ENCODE data around the gene MAN1B1. TPM values are rescaled to one million over a fixed set of nuclear protein-coding genes. Genes with fewer than 3 reads are reported as not detected.
"Not testable (repeated sequence)": the region's sequence is repeated elsewhere in the genome, so short reads cannot be mapped to it uniquely, and the experiment has no call there.

Gene MAN1B1
- total and polyA plus RNA-seq, 4 donors = 19.9 to 31.8 (median 26.5) TPM

- no peak overlapping the region for H3K9ac ChIP-seq (ENCODE audit: low read depth in 1 of 2, low read length in 2 of 2)
Observed at GRCh38 chr9:137123468-137123837, 36.7 kb downstream of the MAN1B1 start.

GRCh38 chr9:137123952-137124462 is 37.2 kb downstream of the MAN1B1 start:
- H3K4me1 ChIP-seq (ENCODE audit: control insufficient read depth in 4 of 4, insufficient read depth in 4 of 4, low read length in 3 of 4) = peaks cover 0 to 21% (median 13%) of the 10 kb centered on the region in 4 donors
- H3K4me3 ChIP-seq (ENCODE audit: low read depth in 1 of 3, low read length in 3 of 3); H3K9ac ChIP-seq (ENCODE audit: low read depth in 1 of 2, low read length in 2 of 2); H3K36me3 ChIP-seq (ENCODE audit: control insufficient read depth in 4 of 4, insufficient read depth in 3 of 4, low read depth in 1 of 4, low read length in 3 of 4); H3K27me3 ChIP-seq (ENCODE audit: control insufficient read depth in 4 of 4, insufficient read depth in 4 of 4, low read length in 3 of 4); H3K27ac ChIP-seq (ENCODE audit: low read depth in 1 of 2, low read length in 2 of 2); DNase-seq (ENCODE audit: low spot score); H3K9me3 ChIP-seq (ENCODE audit: control insufficient read depth in 4 of 4, low read length in 3 of 4): not testable (repeated sequence)
- WGBS = 90% methylated on average over 5 of the region's 5 CpGs

More at GRCh38 chr9:137123468-137123837, 36.7 kb downstream of the MAN1B1 start:
- Histone ChIP-seq H3K9me3 (ENCODE audit: control insufficient read depth in 4 of 4, low read length in 3 of 4) (no peaks in the 10 kb centered on the region), H3K27me3 (ENCODE audit: control insufficient read depth in 4 of 4, insufficient read depth in 4 of 4, low read length in 3 of 4) (no peaks in the 10 kb centered on the region), H3K4me1 (ENCODE audit: control insufficient read depth in 4 of 4, insufficient read depth in 4 of 4, low read length in 3 of 4) (peaks cover 0 to 15% (median 8%) of the 10 kb centered on the region in 4 donors), H3K36me3 (ENCODE audit: control insufficient read depth in 4 of 4, insufficient read depth in 3 of 4, low read depth in 1 of 4, low read length in 3 of 4) (no peaks in the 10 kb centered on the region), H3K27ac (ENCODE audit: low read depth in 1 of 2, low read length in 2 of 2) (no peak overlapping the region), H3K4me3 (ENCODE audit: low read depth in 1 of 3, low read length in 3 of 3) (no peak overlapping the region)
- DNase-seq (ENCODE audit: low spot score) = no peak
- TF ChIP-seq TAF1 (conservative IDR thresholded peaks at IDR 0.05) (no peak), GABPA (IDR thresholded peaks at IDR 0.05 in 1 of 2, conservative IDR thresholded peaks at IDR 0.05 in 1 of 2) (no peak), FOXA2 (IDR thresholded peaks at IDR 0.05) (no peak), YY1 (IDR thresholded peaks at IDR 0.05) (no peak), ATF3 (IDR thresholded peaks at IDR 0.05) (no peak), EGR1 (IDR thresholded peaks at IDR 0.05; ENCODE audit: low read depth in 2 of 2) (no peak), HNF4G (IDR thresholded peaks at IDR 0.05) (no peak), MAX (IDR thresholded peaks at IDR 0.05) (no peak), REST (IDR thresholded peaks at IDR 0.05) (no peak), CTCF (IDR thresholded peaks at IDR 0.05; ENCODE audit: low read depth, low read length, missing input control) (no peak), HNF4A (conservative IDR thresholded peaks at IDR 0.05) (no peak), RAD21 (IDR thresholded peaks at IDR 0.05) (no peak), JUND (IDR thresholded peaks at IDR 0.05) (no peak), RXRA (IDR thresholded peaks at IDR 0.05) (no peak), NR2F2 (IDR thresholded peaks at IDR 0.05) (no peak), ZBTB33 (IDR thresholded peaks at IDR 0.05) (no peak)
- 80% methylated on average over 5 of the region's 5 CpGs for WGBS
